HCT116 (cell line): Measurements from ENCODE around the gene TMEM271. TPM values are rescaled to one million over a fixed set of nuclear protein-coding genes. Genes with fewer than 3 reads are reported as not detected.

Experiments
- ATAC-seq: fragments of 200-7000 bp; cut with Tn5 transposase; 2 replicates; pipeline ENCODE4 v1.9.1; 2020; ENCODE audit warnings: mild to moderate bottlenecking, moderate library complexity
- BruUV-seq: library from RNA; stranded (reverse); fragments of 400-500 nt; replicated peaks from 2 replicates; lab custom pipeline; 2021; lab: Mats Ljungman, UMichigan
- CTCF ChIA-PET: fragments of 300-600 bp; sonication (Branson Sonifier 250); formaldehyde crosslinking; loops from one replicate; lab custom pipeline; 2021; ENCODE audit warnings: antibody characterized with exemption; lab: Charles Lee
- POLR2A ChIA-PET: fragments of 300-600, 350-600 bp; sonication (Branson Sonifier 250); formaldehyde crosslinking; loops from one replicate; lab custom pipeline; 2021; ENCODE audit warnings: antibody characterized with exemption; lab: Charles Lee
- RAD21 ChIA-PET, 2 experiments: fragments of 300-600 bp; sonication (Branson Sonifier 250); formaldehyde crosslinking; loops; one replicate each; lab custom pipeline; 2023; ENCODE audit warnings: low total read pairs in 2 of 2; ENCODE audit not compliant: uncharacterized antibody in 2 of 2, unreplicated experiment in 2 of 2, low non-redundant PET in 1 of 2; lab: Charles Lee
- DNase-seq: peaks from one replicate; pipeline ENCODE4 v3.0.0-alpha.2; 2010; ENCODE audit warnings: low read depth, low spot score
- H2AFZ ChIP-seq: fragments of 200-600 bp; shearing (Covaris generic), sonication (generic); 2 replicates; pipeline ENCODE4 v1.6.1; 2017; ENCODE audit warnings: low read depth, mixed run types, mixed read lengths, antibody characterized with exemption, low read length; ENCODE audit not compliant: poor library complexity, severe bottlenecking
- H3K27ac ChIP-seq: 2 replicates; pipeline ENCODE4 v1.5.1; 2012; ENCODE audit warnings: low read depth, low read length
- H3K27me3 ChIP-seq: fragments of 200-600 bp; sonication (generic); 2 replicates; pipeline ENCODE4 v1.6.1; 2016; ENCODE audit warnings: mixed run types, low read length, mixed read lengths; ENCODE audit not compliant: insufficient read depth
- H3K36me3 ChIP-seq, 2 experiments: fragments of 200-500 bp in 1 of 2; fragments of 200-600 bp in 1 of 2; sonication (Bioruptor generic) in 1 of 2; sonication (generic) in 1 of 2; 2 replicates each; pipeline versions ENCODE4 v1.5.1 to v1.6.1; 2014 to 2016; ENCODE audit warnings: low read length in 2 of 2, inconsistent platforms in 1 of 2, mixed read lengths in 1 of 2, mixed run types in 1 of 2; ENCODE audit not compliant: insufficient read depth in 2 of 2, control insufficient read depth in 1 of 2
- H3K4me1 ChIP-seq, 2 experiments: fragments of 200-600 bp in 1 of 2; sonication (generic) in 1 of 2; 2 replicates each; pipeline versions ENCODE4 v1.5.1 to v1.6.1; 2012 to 2017; ENCODE audit warnings: low read length in 2 of 2, inconsistent platforms in 1 of 2, mild to moderate bottlenecking in 1 of 2, mixed read lengths in 1 of 2, mixed run types in 1 of 2, moderate library complexity in 1 of 2; ENCODE audit not compliant: insufficient read depth in 2 of 2, control insufficient read depth in 1 of 2
- H3K4me2 ChIP-seq: fragments of 200-600 bp; sonication (generic); 2 replicates; pipeline ENCODE4 v1.6.1; 2017; ENCODE audit warnings: mixed run types, low read length, mixed read lengths
- H3K4me3 ChIP-seq, 2 experiments: fragments of 200-600 bp in 1 of 2; sonication (generic) in 1 of 2; replicated peaks in 1 of 2; 2 replicates each; pipeline ENCODE4 v1.5.1; 2011 to 2016; ENCODE audit warnings: low read length in 2 of 2, control low read depth in 1 of 2, low read depth in 1 of 2, mild to moderate bottlenecking in 1 of 2, mixed read lengths in 1 of 2, mixed run types in 1 of 2
- H3K79me2 ChIP-seq: fragments of 200-600 bp; sonication (generic); 2 replicates; pipeline ENCODE4 v1.6.1; 2017; ENCODE audit warnings: mild to moderate bottlenecking, mixed run types, low read length, moderate library complexity, mixed read lengths; ENCODE audit not compliant: insufficient read depth
- H3K9ac ChIP-seq: fragments of 200-600 bp; sonication (generic); 2 replicates; pipeline ENCODE4 v1.6.1; 2016; ENCODE audit warnings: low read length, mixed read lengths
- H3K9me2 ChIP-seq: fragments of 200-600 bp; sonication (generic), shearing (Covaris generic); 2 replicates; pipeline ENCODE4 v1.6.1; 2017; ENCODE audit warnings: mixed run types, mild to moderate bottlenecking, moderate library complexity; ENCODE audit not compliant: insufficient read depth
- H3K9me3 ChIP-seq, 2 experiments: fragments of 200-500 bp in 1 of 2; fragments of 200-600 bp in 1 of 2; sonication (Bioruptor generic) in 1 of 2; sonication (generic) in 1 of 2; 2 replicates each; pipeline ENCODE4 v1.6.1; 2014 to 2017; ENCODE audit warnings: low read length in 2 of 2, mixed read lengths in 2 of 2, inconsistent platforms in 1 of 2, low read depth in 1 of 2, mild to moderate bottlenecking in 1 of 2, mixed run types in 1 of 2, moderate library complexity in 1 of 2; ENCODE audit not compliant: control insufficient read depth in 1 of 2, insufficient read depth in 1 of 2
- H4K20me1 ChIP-seq: fragments of 200-600 bp; sonication (generic), shearing (Covaris generic); 2 replicates; pipeline ENCODE4 v1.6.1; 2017; ENCODE audit warnings: mixed run types, mild to moderate bottlenecking, moderate library complexity; ENCODE audit not compliant: insufficient read depth
- ATF3 ChIP-seq: IDR thresholded peaks from 2 replicates; pipeline ENCODE4 v1.6.1; 2012
- ELF1 ChIP-seq: IDR thresholded peaks from 2 replicates; pipeline ENCODE4 v1.6.1; 2012; ENCODE audit warnings: low read depth, borderline replicate concordance
- EZH2 ChIP-seq: fragments of 200-600 bp; sonication (generic); IDR thresholded peaks from 2 replicates; pipeline ENCODE4 v1.6.1; 2017; ENCODE audit warnings: antibody characterized with exemption, mixed run types
- FOSL1 ChIP-seq: IDR thresholded peaks from 2 replicates; pipeline ENCODE4 v1.6.1; 2012; ENCODE audit warnings: low read depth
- POLR2AphosphoS5 ChIP-seq: IDR thresholded peaks from 2 replicates; pipeline ENCODE4 v1.6.1; 2011; ENCODE audit warnings: mild to moderate bottlenecking, low read depth, low read length, moderate library complexity
- RAD21 ChIP-seq: IDR thresholded peaks from 2 replicates; pipeline ENCODE4 v1.6.1; 2012; ENCODE audit warnings: low read depth, mild to moderate bottlenecking
- REST ChIP-seq: IDR thresholded peaks from 2 replicates; pipeline ENCODE4 v1.6.1; 2012; ENCODE audit warnings: low read depth
- SP1 ChIP-seq: IDR thresholded peaks from 2 replicates; pipeline ENCODE4 v1.6.1; 2012; ENCODE audit warnings: low read depth
- YY1 ChIP-seq: IDR thresholded peaks from 2 replicates; pipeline ENCODE4 v1.6.1; 2011; ENCODE audit warnings: low read length, low read depth, moderate library complexity, mild to moderate bottlenecking; ENCODE audit not compliant: insufficient replicate concordance; ENCODE audit errors: extremely low read depth
- ZFX ChIP-seq: fragments of 450-650 bp; IDR thresholded peaks from 2 replicates; pipeline ENCODE4 v1.6.1; 2017
- ZNF274 ChIP-seq: fragments of 200-500 bp; sonication (Bioruptor generic); IDR thresholded peaks from 2 replicates; pipeline ENCODE4 v1.6.1; 2014; ENCODE audit warnings: mild to moderate bottlenecking, low read depth, low read length, inconsistent platforms
- intact Hi-C: fragments of 100-400 bp; cut with micrococcal nuclease; formaldehyde crosslinking; loops from 2 replicates; pipeline ENCODE4 v1.10.0; 2022
- total RNA-seq: library from RNA; stranded (reverse); gene quantifications from one replicate; pipeline ENCODE4 v1.2.1, GENCODE V29; 2021; ENCODE audit not compliant: unreplicated experiment
- TF ChIP-seq, protein P1 (sequence below), 3 experiments: fragments of 200-600 bp in 1 of 3; sonication (generic) in 1 of 3; IDR thresholded peaks in 2 of 3; conservative IDR thresholded peaks in 1 of 3; 2 replicates each; pipeline ENCODE4 v1.5.1; 2012 to 2017; ENCODE audit warnings: low read depth in 2 of 3, low read length in 2 of 3, antibody characterized with exemption in 1 of 3, borderline replicate concordance in 1 of 3, control low read depth in 1 of 3, mild to moderate bottlenecking in 1 of 3, mixed read lengths in 1 of 3, mixed run types in 1 of 3, moderate library complexity in 1 of 3; ENCODE audit not compliant: insufficient read depth in 1 of 3
- TF ChIP-seq, protein P2 (sequence below): IDR thresholded peaks from 2 replicates; pipeline ENCODE4 v1.6.1; 2012

The TMEM271 gene
- total RNA-seq, 1 experiment from 2014 or later = not detected

DNA sequence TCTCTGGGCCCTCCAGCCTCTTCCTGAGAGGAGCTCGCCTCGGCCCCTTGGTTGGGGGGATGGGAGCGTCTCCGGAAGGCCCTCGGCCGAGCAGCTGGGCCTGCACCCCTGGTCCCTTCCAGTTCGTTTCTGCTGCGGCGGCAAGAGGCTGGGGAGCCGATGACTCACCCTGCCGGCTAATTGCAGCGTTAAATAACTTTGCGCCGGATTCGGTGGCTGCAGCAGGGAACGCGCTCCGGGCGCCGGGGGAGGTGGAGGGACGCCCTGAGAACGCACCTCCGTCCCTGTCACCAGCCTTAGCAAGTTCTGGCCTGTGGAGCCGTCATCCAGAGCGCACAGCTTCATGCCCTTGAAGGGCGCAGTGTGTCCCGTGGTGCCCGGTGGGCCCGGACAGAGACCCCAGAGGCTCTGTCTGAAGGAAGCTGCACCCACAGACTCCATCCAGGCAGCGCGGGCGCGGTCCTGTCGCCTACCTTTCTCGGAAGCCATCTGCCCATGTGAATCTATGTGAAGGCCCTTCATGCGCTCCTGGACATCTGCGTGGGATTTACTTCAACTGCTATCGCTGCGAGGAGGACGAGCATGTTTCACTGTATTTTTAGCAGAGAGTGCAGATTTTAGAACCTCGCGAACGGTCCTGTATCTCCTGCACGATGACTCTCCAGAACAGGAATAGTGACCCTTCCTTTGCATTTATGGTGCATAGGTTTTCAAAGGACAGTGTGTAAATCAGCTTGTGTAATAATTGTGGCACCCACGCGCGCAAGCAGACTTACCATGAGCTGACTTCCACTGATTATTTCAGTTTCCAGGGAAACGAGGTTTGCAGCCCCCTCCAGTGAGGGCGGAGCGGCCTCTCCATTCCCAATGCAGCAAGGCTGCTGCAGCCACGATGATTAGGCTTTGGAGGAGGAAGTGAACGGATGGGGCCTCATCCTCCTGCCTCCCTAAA is 1.7 kb upstream of the TMEM271 start (continued):
- TF ChIP-seq ELF1 (no peak), REST (no peak), RAD21 (no peak)

DNA sequence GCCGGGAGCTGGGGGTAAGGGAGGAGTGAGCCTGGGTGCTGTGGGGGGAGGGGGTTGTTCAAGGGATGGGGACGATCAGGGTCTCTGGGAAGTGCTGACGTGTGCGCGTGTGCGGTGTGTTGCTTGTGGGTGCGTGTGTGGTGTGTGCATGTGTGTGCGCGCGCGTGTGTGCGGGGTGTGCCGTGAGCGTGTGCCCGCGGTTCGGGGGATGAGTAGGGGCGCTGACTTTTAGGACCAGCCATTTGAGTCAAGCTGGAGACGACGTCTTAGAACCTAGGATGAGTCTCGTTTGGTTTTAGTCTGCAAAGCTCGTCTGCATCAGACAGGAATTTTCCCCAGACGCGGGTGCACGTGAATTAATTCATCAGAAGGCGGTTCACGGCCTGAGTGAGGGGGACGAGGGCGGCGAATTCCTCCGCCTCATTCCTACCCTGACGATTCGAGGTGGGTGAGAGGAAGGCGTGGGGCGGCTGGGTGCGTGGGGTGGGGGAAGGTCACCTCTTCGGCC is 950 bp upstream of the TMEM271 start:
- ATAC-seq (no peak), DNase-seq (no peak)
- no peak overlapping the region for H3K9ac ChIP-seq
- H2AFZ ChIP-seq = no peak overlapping the region
- intact Hi-C loops = no loop called here
- H3K9me3 ChIP-seq = peaks cover 0 to under 1% of the 10 kb centered on the region in 2 experiments; a peak in 1 of 4 replicates
- no peaks in the 10 kb centered on the region for H3K9me2 ChIP-seq
- no peaks in the 10 kb centered on the region for H3K4me1 ChIP-seq
- no peak overlapping the region for H3K4me2 ChIP-seq
- no peaks in the 10 kb centered on the region for H4K20me1 ChIP-seq
- H3K36me3 ChIP-seq = no peaks in the 10 kb centered on the region
- BruUV-seq = no TSS peak
- H3K79me2 ChIP-seq = no peaks in the 10 kb centered on the region
- no peaks in the 10 kb centered on the region for H3K27me3 ChIP-seq
- H3K27ac ChIP-seq = no peak overlapping the region
- ChIA-PET RAD21 (no interaction called here), POLR2A (no interaction called here), CTCF (no interaction called here)
- H3K4me3 ChIP-seq = no peak overlapping the region
- TF ChIP-seq YY1 = no peak
- no peak for TF ChIP-seq ZNF274
- TF ChIP-seq FOSL1 = no peak
- TF ChIP-seq RAD21 = no peak
- TF ChIP-seq REST = no peak
- no peak for TF ChIP-seq SP1
- TF ChIP-seq ZFX = no peak
- no peak for TF ChIP-seq POLR2AphosphoS5
- no peak for TF ChIP-seq ATF3
- no peak for TF ChIP-seq EZH2
- TF ChIP-seq, protein P1, sequence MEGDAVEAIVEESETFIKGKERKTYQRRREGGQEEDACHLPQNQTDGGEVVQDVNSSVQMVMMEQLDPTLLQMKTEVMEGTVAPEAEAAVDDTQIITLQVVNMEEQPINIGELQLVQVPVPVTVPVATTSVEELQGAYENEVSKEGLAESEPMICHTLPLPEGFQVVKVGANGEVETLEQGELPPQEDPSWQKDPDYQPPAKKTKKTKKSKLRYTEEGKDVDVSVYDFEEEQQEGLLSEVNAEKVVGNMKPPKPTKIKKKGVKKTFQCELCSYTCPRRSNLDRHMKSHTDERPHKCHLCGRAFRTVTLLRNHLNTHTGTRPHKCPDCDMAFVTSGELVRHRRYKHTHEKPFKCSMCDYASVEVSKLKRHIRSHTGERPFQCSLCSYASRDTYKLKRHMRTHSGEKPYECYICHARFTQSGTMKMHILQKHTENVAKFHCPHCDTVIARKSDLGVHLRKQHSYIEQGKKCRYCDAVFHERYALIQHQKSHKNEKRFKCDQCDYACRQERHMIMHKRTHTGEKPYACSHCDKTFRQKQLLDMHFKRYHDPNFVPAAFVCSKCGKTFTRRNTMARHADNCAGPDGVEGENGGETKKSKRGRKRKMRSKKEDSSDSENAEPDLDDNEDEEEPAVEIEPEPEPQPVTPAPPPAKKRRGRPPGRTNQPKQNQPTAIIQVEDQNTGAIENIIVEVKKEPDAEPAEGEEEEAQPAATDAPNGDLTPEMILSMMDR (IDR thresholded peaks at IDR 0.05 in 2 of 3, conservative IDR thresholded peaks at IDR 0.05 in 1 of 3; ENCODE audit: borderline replicate concordance in 1 of 3, insufficient read depth in 1 of 3, low read depth in 2 of 3, low read length in 2 of 3) = no peak
- TF ChIP-seq, protein P2, sequence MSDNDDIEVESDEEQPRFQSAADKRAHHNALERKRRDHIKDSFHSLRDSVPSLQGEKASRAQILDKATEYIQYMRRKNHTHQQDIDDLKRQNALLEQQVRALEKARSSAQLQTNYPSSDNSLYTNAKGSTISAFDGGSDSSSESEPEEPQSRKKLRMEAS = no peak
